GM19025 (cell line): ENCODE data around the gene LSG1.
A peak's percentile ranks its signal among the peaks of the same experiment; 100 is the strongest.

Source experiments
- ATAC-seq: cut with Tn5 transposase; IDR thresholded peaks from one replicate; pipeline ENCODE4 v1.9.1; 2021; ENCODE audit warnings: mild to moderate bottlenecking, low read depth, moderate library complexity; ENCODE audit not compliant: unreplicated experiment

LSG1 gene

DNA sequence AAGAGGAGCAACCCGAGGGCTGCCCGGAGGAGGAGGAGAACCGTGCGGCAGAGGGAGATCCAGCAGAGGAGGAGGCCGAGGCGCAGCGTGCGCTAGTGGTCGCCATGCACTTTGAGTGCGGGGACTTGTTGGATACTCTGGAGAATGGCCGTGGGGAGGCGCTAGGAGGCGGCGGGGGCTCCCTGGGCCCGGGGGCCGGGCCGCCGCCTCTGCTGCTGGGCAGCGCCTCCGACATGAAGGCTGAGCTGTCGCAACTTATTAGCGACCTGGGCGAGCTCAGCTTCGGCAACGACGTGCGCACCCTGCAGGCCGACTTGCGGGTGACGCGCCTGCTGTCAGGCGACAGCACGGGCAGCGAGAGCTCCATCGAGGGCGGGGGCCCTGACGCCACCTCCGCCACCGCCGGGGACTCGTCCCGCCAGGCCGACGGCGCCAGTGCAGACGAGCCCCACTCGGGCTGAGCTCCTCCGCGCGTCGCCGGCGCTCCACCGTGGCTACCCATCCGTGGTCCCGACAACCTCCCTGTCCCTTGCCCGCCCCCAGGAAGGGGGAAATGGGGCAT, 15.7 kb upstream of the LSG1 start:
- no peak for ATAC-seq

GRCh38 chr3:194686816-194687637, 15.0 kb upstream of the LSG1 start:
- no peak for ATAC-seq

- no peak for ATAC-seq
Measured at GRCh38 chr3:194686414-194686815, 14.4 kb upstream of the LSG1 start.

GRCh38 chr3:194685718-194686413, 13.9 kb upstream of the LSG1 start, which contains the start of gene FAM43A:
Gene FAM43A (plus strand): TSS chr3:194685883. CDS start chr3:194686827, 944 bp downstream.
- ATAC-seq, result peak; percentile 42

DNA sequence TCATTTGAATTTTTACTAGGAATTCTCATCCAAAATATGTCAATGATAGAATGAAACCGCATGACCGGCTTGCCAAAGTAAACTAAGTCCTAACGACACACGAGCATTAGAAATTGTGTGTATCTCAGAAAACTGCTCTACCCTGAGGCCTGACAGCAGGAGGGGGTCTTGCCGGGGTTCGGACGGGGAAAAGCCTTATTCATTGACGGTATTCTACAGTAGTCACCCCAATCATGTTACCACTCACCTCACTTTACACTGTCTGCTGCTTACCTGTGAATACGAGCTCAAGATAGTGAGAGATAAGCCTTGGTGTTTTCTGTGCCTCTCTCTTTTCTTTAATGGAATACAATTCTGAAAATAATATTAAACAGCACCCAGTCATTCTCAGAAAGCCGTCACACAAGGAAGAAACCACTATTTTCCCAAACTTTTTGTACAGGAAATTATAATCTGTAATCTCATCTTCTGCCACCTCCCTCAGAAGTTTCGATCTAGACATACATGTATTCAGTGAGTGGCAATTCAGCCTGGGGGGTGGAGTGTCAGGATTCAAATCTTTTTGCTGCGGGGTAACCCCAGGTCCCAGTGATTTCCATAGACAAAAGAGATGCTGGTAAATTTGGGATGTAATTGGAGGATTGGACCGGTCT, 13.2 kb upstream of the LSG1 start:
- ATAC-seq, result peak; percentile 4

DNA sequence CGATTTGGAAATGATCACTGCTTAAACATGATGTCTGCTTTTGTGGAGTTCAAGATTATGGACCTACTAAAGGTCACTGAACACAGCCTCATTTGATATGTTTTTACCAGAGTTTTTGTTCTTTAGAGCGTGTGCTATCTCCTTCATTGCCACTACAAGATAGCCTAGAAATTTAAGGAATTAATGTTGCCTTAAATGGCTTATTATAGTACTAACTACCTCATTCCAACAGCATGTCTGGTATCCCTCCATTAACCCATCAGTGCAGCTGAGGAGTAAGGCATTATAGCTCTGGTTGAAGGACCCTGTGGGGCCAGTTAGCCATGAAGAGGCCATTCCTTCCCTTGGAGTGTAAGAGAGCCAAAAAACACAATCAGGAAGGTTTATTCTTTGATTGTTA, 11.4 kb upstream of the LSG1 start:
- ATAC-seq, result no peak

- no peak for ATAC-seq
Measured at GRCh38 chr3:194682694-194683310, 10.8 kb upstream of the LSG1 start.

GRCh38 chr3:194682189-194682693, 10.2 kb upstream of the LSG1 start:
- no peak for ATAC-seq

- ATAC-seq, result no peak
Measured at GRCh38 chr3:194680888-194681615, 9.1 kb upstream of the LSG1 start.

- ATAC-seq, result no peak
Measured at GRCh38 chr3:194676471-194676870, 4.5 kb upstream of the LSG1 start.

DNA sequence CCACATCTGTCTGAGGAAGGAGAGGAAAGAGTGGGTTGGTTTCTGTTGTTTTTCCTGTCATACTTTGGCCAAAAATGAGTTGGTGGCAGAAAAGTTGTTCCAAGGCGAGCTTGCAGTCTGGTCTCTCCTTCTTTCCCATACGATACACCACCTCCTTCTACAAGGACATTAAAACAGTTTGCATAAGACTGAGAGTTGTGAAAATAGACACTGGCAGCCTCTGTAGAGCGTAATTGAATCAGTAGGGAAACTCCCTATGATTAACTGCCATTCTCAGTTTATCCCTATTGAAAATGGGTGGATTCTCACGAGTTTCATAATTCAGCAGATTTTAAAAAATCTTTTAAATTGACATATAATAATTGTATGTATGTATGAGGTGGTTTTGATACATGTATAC, 3.7 kb upstream of the LSG1 start:
- ATAC-seq, result no peak

- ATAC-seq, result no peak
Measured at GRCh38 chr3:194675081-194675640, 3.2 kb upstream of the LSG1 start.

DNA sequence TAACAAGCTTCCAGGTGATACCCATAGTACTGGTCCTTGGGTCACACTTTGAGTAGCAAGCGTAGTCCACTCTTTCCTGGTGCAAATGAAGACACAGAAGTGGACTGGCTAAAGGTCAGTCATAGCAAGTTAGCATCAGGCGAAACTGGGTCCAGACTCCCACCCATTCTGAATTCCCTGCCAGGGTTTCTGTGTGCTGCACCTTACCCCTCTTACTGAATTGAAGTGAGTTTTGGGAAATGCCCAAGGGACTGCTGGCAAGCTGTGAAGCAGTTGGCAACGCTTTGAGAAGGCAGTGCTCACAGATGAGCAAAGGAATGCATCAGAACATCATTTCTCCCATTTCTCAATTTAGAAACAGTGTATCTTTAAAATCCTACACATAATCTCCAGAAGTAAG, 1.8 kb upstream of the LSG1 start:
- no peak for ATAC-seq

DNA sequence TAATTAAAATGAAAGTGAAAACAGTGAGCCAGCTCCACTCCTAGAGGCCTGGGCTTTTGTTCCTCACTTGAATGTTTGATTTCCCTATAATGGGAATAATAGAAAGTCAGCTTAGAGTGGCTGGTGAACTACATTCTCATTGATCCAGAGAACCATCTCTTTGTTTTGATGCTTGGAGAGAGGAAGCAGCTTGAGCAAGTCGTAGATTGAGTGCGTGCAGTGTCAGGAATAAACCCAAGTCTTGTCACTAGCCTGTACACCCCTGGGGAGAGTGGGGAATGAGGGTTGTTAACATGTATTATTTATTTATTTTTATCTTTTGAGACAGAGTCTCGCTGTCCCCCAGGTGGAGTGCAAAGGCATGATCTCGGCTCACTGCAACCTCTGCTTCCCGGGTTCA, 885 bp upstream of the LSG1 start:
- no peak for ATAC-seq

- ATAC-seq, result no peak
Measured at GRCh38 chr3:194671511-194671899, 486 bp downstream of the LSG1 start.

DNA sequence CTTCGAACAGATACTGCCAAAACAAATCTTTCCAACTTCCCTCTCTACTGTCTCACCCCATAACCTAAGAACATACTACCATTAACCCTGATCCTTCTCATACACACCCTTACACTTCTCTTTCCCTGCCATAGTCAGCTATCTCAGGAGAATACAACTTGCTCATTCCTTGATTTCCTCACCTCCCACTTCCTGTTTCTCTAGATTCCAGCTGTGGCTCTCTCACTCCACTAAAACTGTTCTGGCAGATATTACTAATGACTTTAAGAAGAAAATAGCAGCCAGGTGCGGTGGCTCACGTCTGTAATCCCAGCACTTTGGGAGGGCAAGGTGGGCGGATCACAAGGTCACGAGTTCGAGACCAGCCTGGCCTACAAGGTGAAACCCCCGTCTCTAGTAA, 4.6 kb downstream of the LSG1 start:
- no peak for ATAC-seq

GRCh38 chr3:194664857-194665256, 7.1 kb downstream of the LSG1 start:
- ATAC-seq, result no peak

DNA sequence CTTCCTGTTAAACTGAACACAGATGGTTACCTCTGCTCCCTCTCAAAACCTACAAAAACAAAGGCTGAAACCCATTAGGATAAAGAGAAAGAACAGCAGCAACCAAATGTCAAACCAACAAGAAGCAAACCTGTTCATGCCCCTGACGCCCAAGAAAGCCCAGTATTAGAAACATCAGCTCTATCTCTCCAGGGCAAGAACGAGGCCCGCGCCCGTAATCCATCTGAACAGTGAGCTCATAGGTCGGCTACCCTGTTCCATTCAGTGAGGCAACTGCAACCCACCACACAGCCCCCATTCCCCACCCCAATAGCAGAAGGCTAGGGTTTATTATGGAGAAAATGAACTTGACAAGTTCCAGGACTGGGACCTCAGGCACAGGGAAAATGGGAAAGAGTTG, 10.0 kb downstream of the LSG1 start:
- ATAC-seq, result no peak

DNA sequence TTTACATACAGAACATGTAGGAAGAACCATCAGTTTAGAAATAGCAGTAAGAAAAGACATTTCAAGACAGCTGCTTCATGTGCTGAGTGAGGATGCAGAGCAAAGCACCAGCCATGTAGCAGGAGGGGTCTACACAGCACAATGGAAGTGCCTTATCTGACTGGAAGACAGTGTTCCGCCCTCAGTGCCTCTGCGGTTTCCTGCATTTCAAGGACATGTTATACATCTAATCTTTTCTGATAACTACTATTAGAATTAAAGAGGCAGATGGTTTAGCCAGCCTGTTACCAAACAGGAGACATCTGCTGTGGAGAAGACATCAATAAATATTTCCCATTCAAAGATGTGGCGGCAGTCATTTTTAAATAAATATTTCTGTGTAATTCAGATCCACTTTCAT, 10.6 kb downstream of the LSG1 start:
- no peak for ATAC-seq

GRCh38 chr3:194659778-194660177, 12.2 kb downstream of the LSG1 start:
- no peak for ATAC-seq
